ENCODE measurements around the gene ZNF366.

- TF ChIP-seq EZH2 (IDR thresholded peaks at IDR 0.05; ENCODE audit: low read depth) (no peak), CTCF (conservative IDR thresholded peaks at IDR 0.05) (no peak)
These were observed 28.5 kb downstream of the ZNF366 start for GRCh38 chr5:72478684-72479083.
